ENCODE measurements around the gene ATG14.

ATG14 gene

DNA sequence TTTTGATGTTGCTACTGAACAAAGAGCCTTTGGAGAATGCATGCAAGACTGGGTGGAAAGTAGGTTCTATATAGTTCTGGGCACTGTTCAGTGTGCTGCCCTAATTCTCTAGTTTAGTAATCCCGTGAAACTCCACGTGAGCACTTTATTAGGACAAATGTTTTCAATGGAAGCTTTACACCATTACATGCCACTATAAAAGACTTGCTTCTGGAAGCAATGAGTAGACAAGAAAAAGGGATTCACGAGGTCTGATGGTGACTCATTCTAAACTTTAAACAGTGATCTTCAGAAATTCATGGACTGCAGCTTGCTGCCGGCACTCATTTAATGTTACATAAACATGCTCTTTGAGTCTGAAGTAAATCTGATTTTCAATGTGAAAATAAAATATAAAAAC lies 22.3 kb downstream of the ATG14 start:
- no peak overlapping the region for H3K27ac ChIP-seq (ENCODE audit: extremely low read depth, low read depth, low read length)
- peaks cover 2% of the 10 kb centered on the region; the same call in 1 of the 2 replicates for H3K4me1 ChIP-seq (ENCODE audit: control insufficient read depth, insufficient read depth, low read length)
- no peak overlapping the region for H3K4me3 ChIP-seq (ENCODE audit: low read depth, low read length)
- TF ChIP-seq ZFHX2 (tag by site-specific recombination; conservative IDR thresholded peaks at IDR 0.05) = no peak
- TF ChIP-seq ZNF146 (tag by site-specific recombination; IDR thresholded peaks at IDR 0.05) = no peak
- no peak for TF ChIP-seq ZNF768 (tag by site-specific recombination; IDR thresholded peaks at IDR 0.05)
- no peak for TF ChIP-seq ZNF560 (tag by site-specific recombination; IDR thresholded peaks at IDR 0.05; ENCODE audit: borderline replicate concordance)
- no peak for TF ChIP-seq ZNF677 (tag by site-specific recombination; IDR thresholded peaks at IDR 0.05)
- TF ChIP-seq ZNF626 (tag by site-specific recombination; IDR thresholded peaks at IDR 0.05) = no peak
- no peak for TF ChIP-seq SP7 (tag by site-specific recombination; IDR thresholded peaks at IDR 0.05)
- TF ChIP-seq, protein P1, sequence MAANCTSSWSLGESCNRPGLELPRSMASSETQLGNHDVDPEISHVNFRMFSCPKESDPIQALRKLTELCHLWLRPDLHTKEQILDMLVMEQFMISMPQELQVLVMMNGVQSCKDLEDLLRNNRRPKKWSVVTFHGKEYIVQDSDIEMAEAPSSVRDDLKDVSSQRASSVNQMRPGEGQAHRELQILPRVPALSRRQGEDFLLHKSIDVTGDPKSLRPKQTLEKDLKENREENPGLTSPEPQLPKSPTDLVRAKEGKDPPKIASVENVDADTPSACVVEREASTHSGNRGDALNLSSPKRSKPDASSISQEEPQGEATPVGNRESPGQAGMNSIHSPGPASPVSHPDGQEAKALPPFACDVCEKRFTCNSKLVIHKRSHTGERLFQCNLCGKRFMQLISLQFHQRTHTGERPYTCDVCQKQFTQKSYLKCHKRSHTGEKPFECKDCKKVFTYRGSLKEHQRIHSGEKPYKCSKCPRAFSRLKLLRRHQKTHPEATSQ (tag by site-specific recombination; IDR thresholded peaks at IDR 0.05) = no peak
- no peak for TF ChIP-seq FEZF1 (tag by site-specific recombination; IDR thresholded peaks at IDR 0.05)
- TF ChIP-seq ZNF274 (IDR thresholded peaks at IDR 0.05; ENCODE audit: low read length) = no peak
- TF ChIP-seq ZNF274 (tag by site-specific recombination; IDR thresholded peaks at IDR 0.05; ENCODE audit: borderline replicate concordance) = no peak
- TF ChIP-seq, protein P2, sequence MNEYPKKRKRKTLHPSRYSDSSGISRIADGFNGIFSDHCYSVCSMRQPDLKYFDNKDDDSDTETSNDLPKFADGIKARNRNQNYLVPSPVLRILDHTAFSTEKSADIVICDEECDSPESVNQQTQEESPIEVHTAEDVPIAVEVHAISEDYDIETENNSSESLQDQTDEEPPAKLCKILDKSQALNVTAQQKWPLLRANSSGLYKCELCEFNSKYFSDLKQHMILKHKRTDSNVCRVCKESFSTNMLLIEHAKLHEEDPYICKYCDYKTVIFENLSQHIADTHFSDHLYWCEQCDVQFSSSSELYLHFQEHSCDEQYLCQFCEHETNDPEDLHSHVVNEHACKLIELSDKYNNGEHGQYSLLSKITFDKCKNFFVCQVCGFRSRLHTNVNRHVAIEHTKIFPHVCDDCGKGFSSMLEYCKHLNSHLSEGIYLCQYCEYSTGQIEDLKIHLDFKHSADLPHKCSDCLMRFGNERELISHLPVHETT (tag by site-specific recombination; IDR thresholded peaks at IDR 0.05) = no peak
- no peak for TF ChIP-seq ZNF660 (tag by site-specific recombination; IDR thresholded peaks at IDR 0.05)
- no peak for TF ChIP-seq ZNF549 (tag by site-specific recombination; IDR thresholded peaks at IDR 0.05)
- TF ChIP-seq, protein P3, sequence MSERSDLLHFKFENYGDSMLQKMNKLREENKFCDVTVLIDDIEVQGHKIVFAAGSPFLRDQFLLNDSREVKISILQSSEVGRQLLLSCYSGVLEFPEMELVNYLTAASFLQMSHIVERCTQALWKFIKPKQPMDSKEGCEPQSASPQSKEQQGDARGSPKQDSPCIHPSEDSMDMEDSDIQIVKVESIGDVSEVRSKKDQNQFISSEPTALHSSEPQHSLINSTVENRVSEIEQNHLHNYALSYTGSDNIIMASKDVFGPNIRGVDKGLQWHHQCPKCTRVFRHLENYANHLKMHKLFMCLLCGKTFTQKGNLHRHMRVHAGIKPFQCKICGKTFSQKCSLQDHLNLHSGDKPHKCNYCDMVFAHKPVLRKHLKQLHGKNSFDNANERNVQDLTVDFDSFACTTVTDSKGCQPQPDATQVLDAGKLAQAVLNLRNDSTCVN (tag by site-specific recombination; optimal IDR thresholded peaks at IDR 0.05) = no peak
- H3K36me3 ChIP-seq (ENCODE audit: control insufficient read depth in 2 of 2, insufficient read depth in 1 of 2, low read length in 2 of 2) = peaks cover 0 to 16% of the 10 kb centered on the region in 2 experiments; a peak in 2 of 3 replicates
- CTCF ChIA-PET = interaction anchor here (1.2 kb wide), 1 partner anchor 22 kb away, joined by 3 read pairs; no protein-coding TSS in a partner anchor
- POLR2A ChIA-PET = no interaction called here
- H3K9me3 ChIP-seq (ENCODE audit: control insufficient read depth, insufficient read depth, low read depth, low read length) = no peaks in the 10 kb centered on the region

DNA sequence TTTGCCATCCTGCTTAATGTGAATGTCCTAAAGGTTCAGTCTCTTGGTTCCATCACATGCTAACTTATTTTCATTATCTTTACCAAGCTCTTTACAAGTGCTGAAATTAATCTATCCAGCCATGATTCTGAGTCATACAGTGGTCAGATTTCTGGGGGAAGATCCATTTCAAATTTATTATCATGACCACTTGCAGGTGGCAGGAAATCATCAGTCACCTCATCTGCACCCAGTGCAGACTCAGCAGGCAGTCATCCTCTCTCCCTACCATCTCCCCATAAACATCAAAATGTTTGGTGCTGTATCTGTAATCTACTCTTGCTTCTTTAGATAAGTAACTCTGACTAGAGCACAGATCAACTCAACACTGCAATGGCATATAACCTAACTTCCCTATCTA lies 23.5 kb downstream of the ATG14 start:
- no peak for TF ChIP-seq ZNF214 (tag by site-specific recombination; IDR thresholded peaks at IDR 0.05; ENCODE audit: borderline replicate concordance)
- TF ChIP-seq, protein P4, sequence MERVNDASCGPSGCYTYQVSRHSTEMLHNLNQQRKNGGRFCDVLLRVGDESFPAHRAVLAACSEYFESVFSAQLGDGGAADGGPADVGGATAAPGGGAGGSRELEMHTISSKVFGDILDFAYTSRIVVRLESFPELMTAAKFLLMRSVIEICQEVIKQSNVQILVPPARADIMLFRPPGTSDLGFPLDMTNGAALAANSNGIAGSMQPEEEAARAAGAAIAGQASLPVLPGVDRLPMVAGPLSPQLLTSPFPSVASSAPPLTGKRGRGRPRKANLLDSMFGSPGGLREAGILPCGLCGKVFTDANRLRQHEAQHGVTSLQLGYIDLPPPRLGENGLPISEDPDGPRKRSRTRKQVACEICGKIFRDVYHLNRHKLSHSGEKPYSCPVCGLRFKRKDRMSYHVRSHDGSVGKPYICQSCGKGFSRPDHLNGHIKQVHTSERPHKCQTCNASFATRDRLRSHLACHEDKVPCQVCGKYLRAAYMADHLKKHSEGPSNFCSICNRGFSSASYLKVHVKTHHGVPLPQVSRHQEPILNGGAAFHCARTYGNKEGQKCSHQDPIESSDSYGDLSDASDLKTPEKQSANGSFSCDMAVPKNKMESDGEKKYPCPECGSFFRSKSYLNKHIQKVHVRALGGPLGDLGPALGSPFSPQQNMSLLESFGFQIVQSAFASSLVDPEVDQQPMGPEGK (tag by site-specific recombination; IDR thresholded peaks at IDR 0.05) = no peak
- ChIA-PET POLR2A (no interaction called here), CTCF (interaction anchor here (0.7 kb wide), 2 partner anchors 33 to 367 kb away, joined by 3 to 5 read pairs; no protein-coding TSS in a partner anchor)
- H3K36me3 ChIP-seq (ENCODE audit: control insufficient read depth in 2 of 2, insufficient read depth in 1 of 2, low read length in 2 of 2) = peaks cover 0 to 20% of the 10 kb centered on the region in 2 experiments; a peak in 2 of 3 replicates
- H3K4me3 ChIP-seq (ENCODE audit: low read depth, low read length) = no peak overlapping the region
- H3K4me1 ChIP-seq (ENCODE audit: control insufficient read depth, insufficient read depth, low read length) = peaks cover 2% of the 10 kb centered on the region; the same call in 1 of the 2 replicates
- H3K9me3 ChIP-seq (ENCODE audit: control insufficient read depth, insufficient read depth, low read depth, low read length) = no peaks in the 10 kb centered on the region
- no peak overlapping the region for H3K27ac ChIP-seq (ENCODE audit: extremely low read depth, low read depth, low read length)
